ENCODE results near the gene KCNMB1.

GRCh38 chr5:170427672-170428236 lies 38.6 kb upstream of the KCNMB1 start:
- TF ChIP-seq CTCF (IDR thresholded peaks at IDR 0.05) (no peak), POLR2A (IDR thresholded peaks at IDR 0.05) (no peak)
